B cell (primary cell): ENCODE data around the gene TSPAN9.

ENCODE experiments used
- CTCF ChIP-seq: fragments of 200-600 bp; IDR thresholded peaks from one replicate; pipeline ENCODE4 v1.8.0; 2022; ENCODE audit warnings: antibody characterized with exemption, mild to moderate bottlenecking
- EZH2 ChIP-seq: IDR thresholded peaks from 2 replicates; pipeline ENCODE4 v1.6.1; 2012; ENCODE audit warnings: borderline replicate concordance, low read depth, mild to moderate bottlenecking, moderate library complexity, low read length; ENCODE audit not compliant: insufficient read depth, poor library complexity, severe bottlenecking

- no peak for TF ChIP-seq CTCF
- no peak for TF ChIP-seq EZH2
Measured at GRCh38 chr12:3061059-3061458, 16.1 kb upstream of the TSPAN9 start.
